ENCODE results near the gene ANKRD55. TPM values are rescaled to one million over a fixed set of nuclear protein-coding genes. Genes with fewer than 3 reads are reported as not detected.

ANKRD55 gene
- total RNA-seq, 1 donor from 2014 or later = not detected

DNA sequence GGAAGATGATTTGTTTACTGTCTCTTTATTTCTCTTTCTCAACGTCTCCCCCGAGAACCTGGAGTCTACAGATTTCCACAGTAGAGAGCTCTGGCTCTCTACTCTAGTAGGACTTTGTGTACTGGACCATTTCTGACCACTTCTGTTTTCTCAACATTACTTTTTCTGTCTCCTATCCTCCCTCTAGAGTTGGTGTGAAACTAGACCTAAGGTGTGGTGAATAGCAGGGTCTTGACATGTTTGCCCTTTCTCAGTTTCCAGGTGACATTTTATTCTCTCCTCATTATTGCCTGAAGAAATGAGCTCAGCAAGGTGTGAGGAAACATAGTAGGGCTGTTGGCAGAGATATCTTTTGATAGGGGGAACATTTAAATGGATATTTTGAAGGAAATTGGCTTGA, 176.3 kb downstream of the ANKRD55 start:
- no peak for DNase-seq (ENCODE audit: extremely low spot score, unreplicated experiment)
- Mint-ChIP-seq H3K4me3 (no peak overlapping the region), H3K9me3 (peaks cover 15% of the 10 kb centered on the region), H3K36me3 (peaks cover 3% of the 10 kb centered on the region), H3K27ac (no peak overlapping the region), H3K4me1 (ENCODE audit: unreplicated experiment) (peaks cover 11% of the 10 kb centered on the region), H3K27me3 (peaks cover 3% of the 10 kb centered on the region)
- TF ChIP-seq, protein P1, sequence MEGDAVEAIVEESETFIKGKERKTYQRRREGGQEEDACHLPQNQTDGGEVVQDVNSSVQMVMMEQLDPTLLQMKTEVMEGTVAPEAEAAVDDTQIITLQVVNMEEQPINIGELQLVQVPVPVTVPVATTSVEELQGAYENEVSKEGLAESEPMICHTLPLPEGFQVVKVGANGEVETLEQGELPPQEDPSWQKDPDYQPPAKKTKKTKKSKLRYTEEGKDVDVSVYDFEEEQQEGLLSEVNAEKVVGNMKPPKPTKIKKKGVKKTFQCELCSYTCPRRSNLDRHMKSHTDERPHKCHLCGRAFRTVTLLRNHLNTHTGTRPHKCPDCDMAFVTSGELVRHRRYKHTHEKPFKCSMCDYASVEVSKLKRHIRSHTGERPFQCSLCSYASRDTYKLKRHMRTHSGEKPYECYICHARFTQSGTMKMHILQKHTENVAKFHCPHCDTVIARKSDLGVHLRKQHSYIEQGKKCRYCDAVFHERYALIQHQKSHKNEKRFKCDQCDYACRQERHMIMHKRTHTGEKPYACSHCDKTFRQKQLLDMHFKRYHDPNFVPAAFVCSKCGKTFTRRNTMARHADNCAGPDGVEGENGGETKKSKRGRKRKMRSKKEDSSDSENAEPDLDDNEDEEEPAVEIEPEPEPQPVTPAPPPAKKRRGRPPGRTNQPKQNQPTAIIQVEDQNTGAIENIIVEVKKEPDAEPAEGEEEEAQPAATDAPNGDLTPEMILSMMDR (conservative IDR thresholded peaks at IDR 0.05) = no peak

- no peak for DNase-seq (ENCODE audit: extremely low spot score, unreplicated experiment)
- TF ChIP-seq, protein P1 (conservative IDR thresholded peaks at IDR 0.05) = no peak
- no peak overlapping the region for H3K4me3 Mint-ChIP-seq
- H3K36me3 Mint-ChIP-seq = peaks cover 3% of the 10 kb centered on the region
- H3K4me1 Mint-ChIP-seq (ENCODE audit: unreplicated experiment) = peaks cover 14% of the 10 kb centered on the region
- peaks cover 14% of the 10 kb centered on the region for H3K9me3 Mint-ChIP-seq
- no peak overlapping the region for H3K27ac Mint-ChIP-seq
- H3K27me3 Mint-ChIP-seq = peaks cover 3% of the 10 kb centered on the region
Observed at GRCh38 chr5:56055859-56056258, 177.3 kb downstream of the ANKRD55 start.

DNA sequence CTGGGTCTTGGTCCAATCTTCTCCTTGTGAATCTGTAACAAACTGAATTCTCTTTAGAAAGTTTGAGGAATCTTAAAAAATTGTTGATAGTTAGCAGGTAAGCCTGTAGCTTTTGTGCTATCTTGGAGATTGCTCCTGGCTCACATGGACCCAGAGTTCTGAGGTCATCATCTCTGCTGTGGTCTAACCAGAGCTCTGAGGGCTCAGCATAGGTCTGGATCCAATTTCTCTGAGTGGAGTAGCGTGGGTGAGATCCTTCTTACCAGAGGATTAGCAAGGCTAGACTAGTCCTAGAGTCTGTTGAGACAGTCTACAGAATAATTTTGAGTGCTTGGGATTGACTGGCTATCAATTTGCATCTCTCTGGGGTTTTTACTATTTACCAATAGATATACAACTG, 177.8 kb downstream of the ANKRD55 start:
- Mint-ChIP-seq H3K27ac (no peak overlapping the region), H3K9me3 (peaks cover 9% of the 10 kb centered on the region), H3K4me1 (ENCODE audit: unreplicated experiment) (peaks cover 17% of the 10 kb centered on the region), H3K27me3 (peaks cover 3% of the 10 kb centered on the region), H3K36me3 (peaks cover 3% of the 10 kb centered on the region), H3K4me3 (no peak overlapping the region)
- no peak for DNase-seq (ENCODE audit: extremely low spot score, unreplicated experiment)
- TF ChIP-seq, protein P1 (conservative IDR thresholded peaks at IDR 0.05) = no peak

- peaks cover 3% of the 10 kb centered on the region for H3K27me3 Mint-ChIP-seq
Observed at GRCh38 chr5:56054666-56055065, 178.5 kb downstream of the ANKRD55 start.

DNA sequence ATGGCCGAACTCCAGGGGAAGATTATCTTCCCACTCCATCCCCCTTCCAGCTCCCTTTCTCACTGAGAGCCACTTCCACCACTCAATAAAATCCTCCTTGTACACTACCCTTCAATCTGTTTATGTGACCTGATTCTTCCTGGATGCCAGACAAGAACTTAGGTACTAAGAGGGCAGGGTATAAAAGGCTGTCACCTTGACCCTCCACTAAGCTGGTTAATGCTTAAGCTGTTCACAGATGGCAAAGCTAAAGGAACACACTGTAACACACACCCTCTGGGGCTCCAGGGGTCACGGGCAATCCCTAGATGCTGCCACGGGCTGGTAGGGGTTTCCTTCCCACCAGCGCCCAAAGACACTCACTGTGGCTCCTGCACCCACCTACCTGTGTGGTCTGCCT, 179.8 kb downstream of the ANKRD55 start:
- peaks cover 9% of the 10 kb centered on the region for H3K4me1 Mint-ChIP-seq (ENCODE audit: unreplicated experiment)
- TF ChIP-seq, protein P1 (conservative IDR thresholded peaks at IDR 0.05) = no peak
- H3K36me3 Mint-ChIP-seq = peaks cover 3% of the 10 kb centered on the region
- no peak overlapping the region for H3K27ac Mint-ChIP-seq
- no peak overlapping the region for H3K4me3 Mint-ChIP-seq
- H3K27me3 Mint-ChIP-seq = peaks cover 3% of the 10 kb centered on the region
- H3K9me3 Mint-ChIP-seq = peaks cover 9% of the 10 kb centered on the region
- no peak for DNase-seq (ENCODE audit: extremely low spot score, unreplicated experiment)

More at GRCh38 chr5:56054666-56055065, 178.5 kb downstream of the ANKRD55 start:
- Mint-ChIP-seq H3K4me3 (no peak overlapping the region), H3K36me3 (peaks cover 3% of the 10 kb centered on the region), H3K9me3 (peaks cover 9% of the 10 kb centered on the region), H3K27ac (no peak overlapping the region), H3K4me1 (ENCODE audit: unreplicated experiment) (peaks cover 17% of the 10 kb centered on the region)
- TF ChIP-seq, protein P1 (conservative IDR thresholded peaks at IDR 0.05) = no peak
- DNase-seq (ENCODE audit: extremely low spot score, unreplicated experiment) = no peak

- Mint-ChIP-seq H3K27ac (no peak overlapping the region), H3K4me3 (no peak overlapping the region), H3K27me3 (peaks cover 3% of the 10 kb centered on the region), H3K36me3 (peaks cover 3% of the 10 kb centered on the region), H3K4me1 (ENCODE audit: unreplicated experiment) (peaks cover 6% of the 10 kb centered on the region), H3K9me3 (peaks cover 9% of the 10 kb centered on the region)
- TF ChIP-seq, protein P1 (conservative IDR thresholded peaks at IDR 0.05) = no peak
- DNase-seq (ENCODE audit: extremely low spot score, unreplicated experiment) = no peak
Observed at GRCh38 chr5:56052735-56053134, 180.4 kb downstream of the ANKRD55 start.

All from type B pancreatic cell (in vitro differentiated cells).